Lower leg skin (tissue), 3 donors: ENCODE results near the gene USF1.

Source experiments
- CTCF ChIP-seq, 3 donors: fragments of 450-650 bp; IDR thresholded peaks; one replicate each; pipeline ENCODE4 v1.5.1; 2016; ENCODE audit warnings: antibody characterized with exemption in 3 of 3, mild to moderate bottlenecking in 3 of 3, moderate library complexity in 2 of 3
- POLR2A ChIP-seq, 2 donors: fragments of 450-650 bp; IDR thresholded peaks; one replicate each; pipeline ENCODE4 v1.6.1; 2016 to 2017; ENCODE audit warnings: antibody characterized with exemption in 2 of 2, mild to moderate bottlenecking in 1 of 2, moderate library complexity in 1 of 2

DNA sequence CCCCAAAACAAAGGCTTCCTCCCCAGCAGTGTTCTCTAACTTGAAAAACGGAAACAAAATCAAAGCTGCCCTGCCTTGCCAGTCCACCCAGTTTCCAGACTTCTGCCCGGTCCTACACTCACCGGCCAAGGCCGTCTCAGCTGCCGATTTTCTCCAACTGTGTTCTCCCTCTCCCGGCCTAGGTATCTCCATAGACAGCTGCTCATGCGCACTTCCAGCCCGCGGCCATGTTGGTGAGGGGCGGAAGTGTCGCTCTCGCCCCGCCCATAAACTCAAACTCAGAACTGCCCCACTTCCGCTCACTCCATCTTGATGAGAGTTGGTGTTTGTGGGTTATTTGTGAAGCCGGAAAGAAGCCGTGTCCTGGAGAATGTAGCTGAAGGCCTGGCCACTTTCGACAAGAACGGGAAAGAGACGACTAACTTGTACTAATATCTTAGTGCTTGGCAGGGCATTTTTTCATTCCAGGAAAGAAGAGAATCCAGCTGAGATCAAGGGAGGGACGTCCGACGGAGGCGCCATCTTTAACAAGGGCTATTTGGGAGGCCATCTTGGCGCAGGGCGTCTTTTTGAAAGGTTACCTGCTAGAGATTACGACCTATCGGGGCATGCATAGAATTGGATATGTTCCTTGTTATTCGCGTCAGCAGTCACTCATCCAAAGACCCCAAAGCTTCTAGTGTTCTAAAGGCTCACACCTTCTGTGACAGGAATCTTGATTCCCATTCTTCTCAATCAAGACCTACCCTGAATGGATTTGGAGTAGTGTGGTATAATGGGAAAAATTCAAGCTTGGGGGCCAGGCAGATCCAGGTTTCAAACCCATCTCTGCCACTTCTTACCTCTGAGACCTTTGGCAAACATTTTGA is at the start of gene USF1:
- TF ChIP-seq POLR2A (IDR thresholded peaks at IDR 0.05) (peak in 1 of 2 donors; percentile 59), CTCF (IDR thresholded peaks at IDR 0.05) (no peak)
